Measurements from ENCODE around the gene GPR179.

GPR179 gene

GRCh38 chr17:38328620-38329019 lies 15.1 kb downstream of the GPR179 start:
- H3K27ac ChIP-seq (ENCODE audit: low read length): no peak overlapping the region
- TF ChIP-seq EZH2phosphoT487 (IDR thresholded peaks at IDR 0.05; ENCODE audit: low read depth): no peak
- TF ChIP-seq, protein P1, sequence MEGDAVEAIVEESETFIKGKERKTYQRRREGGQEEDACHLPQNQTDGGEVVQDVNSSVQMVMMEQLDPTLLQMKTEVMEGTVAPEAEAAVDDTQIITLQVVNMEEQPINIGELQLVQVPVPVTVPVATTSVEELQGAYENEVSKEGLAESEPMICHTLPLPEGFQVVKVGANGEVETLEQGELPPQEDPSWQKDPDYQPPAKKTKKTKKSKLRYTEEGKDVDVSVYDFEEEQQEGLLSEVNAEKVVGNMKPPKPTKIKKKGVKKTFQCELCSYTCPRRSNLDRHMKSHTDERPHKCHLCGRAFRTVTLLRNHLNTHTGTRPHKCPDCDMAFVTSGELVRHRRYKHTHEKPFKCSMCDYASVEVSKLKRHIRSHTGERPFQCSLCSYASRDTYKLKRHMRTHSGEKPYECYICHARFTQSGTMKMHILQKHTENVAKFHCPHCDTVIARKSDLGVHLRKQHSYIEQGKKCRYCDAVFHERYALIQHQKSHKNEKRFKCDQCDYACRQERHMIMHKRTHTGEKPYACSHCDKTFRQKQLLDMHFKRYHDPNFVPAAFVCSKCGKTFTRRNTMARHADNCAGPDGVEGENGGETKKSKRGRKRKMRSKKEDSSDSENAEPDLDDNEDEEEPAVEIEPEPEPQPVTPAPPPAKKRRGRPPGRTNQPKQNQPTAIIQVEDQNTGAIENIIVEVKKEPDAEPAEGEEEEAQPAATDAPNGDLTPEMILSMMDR (IDR thresholded peaks at IDR 0.05; ENCODE audit: low read depth, low read length): no peak

GRCh38 chr17:38327936-38328335 lies 15.8 kb downstream of the GPR179 start:
- H3K27ac ChIP-seq (ENCODE audit: low read length): no peak overlapping the region
- H3K36me3 ChIP-seq (replicated peaks; ENCODE audit: low read depth, low read length): peaks cover 4% of the 10 kb centered on the region
- H3K9ac ChIP-seq (ENCODE audit: low read length): no peak overlapping the region
- no peaks in the 10 kb centered on the region for H3K9me3 ChIP-seq (ENCODE audit: insufficient read depth, low read length)
- no peak for TF ChIP-seq EZH2phosphoT487 (IDR thresholded peaks at IDR 0.05; ENCODE audit: low read depth)
- TF ChIP-seq, protein P1 (IDR thresholded peaks at IDR 0.05; ENCODE audit: low read depth, low read length): no peak
- no peak overlapping the region for H3K4me2 ChIP-seq (ENCODE audit: low read length)
- H2AFZ ChIP-seq (ENCODE audit: low read depth, low read length): no peak overlapping the region
- H3K4me1 ChIP-seq (ENCODE audit: low read length): no peaks in the 10 kb centered on the region
- H3K27me3 ChIP-seq (ENCODE audit: low read depth, low read length): no peaks in the 10 kb centered on the region
- H3K79me2 ChIP-seq (ENCODE audit: low read length): no peaks in the 10 kb centered on the region
- no peaks in the 10 kb centered on the region for H4K20me1 ChIP-seq (ENCODE audit: insufficient read depth, low read length)
- no peak overlapping the region for H3K4me3 ChIP-seq (ENCODE audit: low read length)

More at GRCh38 chr17:38328620-38329019, 15.1 kb downstream of the GPR179 start:
- Histone ChIP-seq H2AFZ (ENCODE audit: low read depth, low read length) (no peak overlapping the region), H3K79me2 (ENCODE audit: low read length) (no peaks in the 10 kb centered on the region), H3K36me3 (replicated peaks; ENCODE audit: low read depth, low read length) (no peaks in the 10 kb centered on the region), H3K4me1 (ENCODE audit: low read length) (no peaks in the 10 kb centered on the region), H3K4me3 (ENCODE audit: low read length) (no peak overlapping the region), H3K27me3 (ENCODE audit: low read depth, low read length) (no peaks in the 10 kb centered on the region), H3K9ac (ENCODE audit: low read length) (no peak overlapping the region), H3K9me3 (ENCODE audit: insufficient read depth, low read length) (no peaks in the 10 kb centered on the region), H3K4me2 (ENCODE audit: low read length) (no peak overlapping the region), H4K20me1 (ENCODE audit: insufficient read depth, low read length) (no peaks in the 10 kb centered on the region)

DNA sequence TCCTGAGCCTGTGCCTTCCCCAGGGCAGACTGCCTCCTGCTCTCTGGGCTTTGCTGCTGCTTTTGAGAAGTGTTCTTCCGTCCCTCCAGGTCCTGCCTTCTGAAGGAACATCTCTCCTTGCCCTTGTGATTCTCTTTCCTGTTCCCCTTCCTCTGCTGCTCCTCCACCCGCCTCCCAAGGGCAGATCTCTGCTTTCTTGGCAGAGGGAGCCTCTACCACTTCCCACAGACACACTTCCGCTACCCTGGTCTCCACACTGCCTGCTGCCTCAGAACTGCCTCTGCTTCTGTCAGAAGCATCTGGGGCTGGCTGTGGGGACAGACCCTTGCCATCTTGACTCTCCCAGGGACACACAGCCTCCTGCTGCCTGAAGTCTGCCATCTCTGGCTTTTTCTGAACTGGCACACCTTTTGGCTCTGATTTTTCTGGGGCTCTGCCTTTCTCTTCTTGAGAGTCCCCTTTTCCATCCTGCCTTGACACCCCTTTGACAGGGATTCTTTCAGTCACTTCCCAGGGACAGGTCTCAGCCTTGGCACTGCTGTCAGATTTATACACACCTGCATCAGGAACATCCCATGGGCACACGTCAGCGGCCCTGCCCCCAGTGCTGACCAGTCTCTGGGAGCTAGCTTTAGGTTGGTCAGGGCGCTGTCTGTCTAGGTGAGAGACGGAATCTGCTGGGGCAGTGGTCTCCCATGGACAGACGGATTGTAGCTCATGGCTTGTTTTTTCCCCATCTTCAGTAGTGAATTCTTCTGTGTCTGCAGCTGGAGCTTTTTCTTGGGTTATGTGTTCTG lies 16.6 kb downstream of the GPR179 start:
- Histone ChIP-seq H4K20me1 (ENCODE audit: insufficient read depth, low read length) (no peaks in the 10 kb centered on the region), H3K4me1 (ENCODE audit: low read length) (no peaks in the 10 kb centered on the region), H3K79me2 (ENCODE audit: low read length) (no peaks in the 10 kb centered on the region), H2AFZ (ENCODE audit: low read depth, low read length) (no peak overlapping the region), H3K27ac (ENCODE audit: low read length) (no peak overlapping the region), H3K4me3 (ENCODE audit: low read length) (no peak overlapping the region), H3K36me3 (replicated peaks; ENCODE audit: low read depth, low read length) (peaks cover 10% of the 10 kb centered on the region), H3K9ac (ENCODE audit: low read length) (no peak overlapping the region), H3K9me3 (ENCODE audit: insufficient read depth, low read length) (no peaks in the 10 kb centered on the region), H3K27me3 (ENCODE audit: low read depth, low read length) (no peaks in the 10 kb centered on the region), H3K4me2 (ENCODE audit: low read length) (no peak overlapping the region)
- TF ChIP-seq, protein P1 (IDR thresholded peaks at IDR 0.05; ENCODE audit: low read depth, low read length): no peak
- TF ChIP-seq EZH2phosphoT487 (IDR thresholded peaks at IDR 0.05; ENCODE audit: low read depth): no peak

GRCh38 chr17:38325221-38325851 lies 18.4 kb downstream of the GPR179 start:
- Histone ChIP-seq H2AFZ (ENCODE audit: low read depth, low read length) (no peak overlapping the region), H3K4me2 (ENCODE audit: low read length) (no peak overlapping the region), H3K9ac (ENCODE audit: low read length) (no peak overlapping the region), H3K9me3 (ENCODE audit: insufficient read depth, low read length) (no peaks in the 10 kb centered on the region), H3K27ac (ENCODE audit: low read length) (no peak overlapping the region), H3K36me3 (replicated peaks; ENCODE audit: low read depth, low read length) (peaks cover 10% of the 10 kb centered on the region), H4K20me1 (ENCODE audit: insufficient read depth, low read length) (no peaks in the 10 kb centered on the region), H3K4me1 (ENCODE audit: low read length) (no peaks in the 10 kb centered on the region), H3K79me2 (ENCODE audit: low read length) (no peaks in the 10 kb centered on the region), H3K27me3 (ENCODE audit: low read depth, low read length) (no peaks in the 10 kb centered on the region), H3K4me3 (ENCODE audit: low read length) (no peak overlapping the region)
- TF ChIP-seq EZH2phosphoT487 (IDR thresholded peaks at IDR 0.05; ENCODE audit: low read depth): no peak
- TF ChIP-seq, protein P1 (IDR thresholded peaks at IDR 0.05; ENCODE audit: low read depth, low read length): no peak
